ENCODE results near the gene MRPL41.
"Not testable (repeated sequence)": the region's sequence is repeated elsewhere in the genome, so short reads cannot be mapped to it uniquely, and the experiment has no call there.

MRPL41 gene

DNA sequence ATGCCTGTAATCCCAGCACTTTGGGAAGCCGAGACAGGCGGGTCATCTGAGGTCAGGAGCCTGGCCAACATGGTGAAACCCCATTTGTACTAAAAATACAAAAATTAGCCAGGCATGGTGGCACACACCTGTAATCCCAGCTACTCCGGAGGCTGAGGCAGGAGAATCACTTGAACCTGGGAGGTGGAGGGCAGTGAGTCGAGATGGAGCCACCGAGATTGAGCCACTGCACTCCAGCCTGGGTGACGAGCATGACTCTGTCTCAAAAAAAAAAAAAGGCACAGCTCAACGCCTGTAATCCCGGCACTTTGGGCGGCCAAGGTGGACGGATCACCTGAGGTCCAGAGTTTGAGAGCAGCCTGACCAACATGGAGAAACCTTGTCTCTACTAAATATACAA, 2.0 kb downstream of the MRPL41 start:
- DNase-seq = not testable (repeated sequence)

DNA sequence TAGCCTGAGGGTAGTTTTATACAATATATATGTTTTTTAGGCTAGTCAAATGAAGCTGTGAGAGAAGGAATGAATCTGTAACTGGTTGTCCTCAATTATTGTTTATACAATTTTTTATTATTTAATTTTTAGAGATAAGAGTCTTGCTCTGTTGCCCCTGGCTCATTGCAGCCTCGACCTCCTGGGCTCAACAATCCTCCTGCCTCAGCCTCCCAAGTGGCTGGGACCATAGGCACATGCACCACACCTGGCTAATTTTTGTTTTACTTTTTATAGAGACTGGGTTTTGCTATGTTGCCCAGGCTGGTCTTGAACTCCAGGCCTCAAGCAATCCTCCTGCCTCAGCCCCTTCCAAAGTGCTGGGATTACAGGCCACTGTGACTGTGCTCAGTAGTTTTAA, 2.7 kb downstream of the MRPL41 start:
- no peak for DNase-seq

DNA sequence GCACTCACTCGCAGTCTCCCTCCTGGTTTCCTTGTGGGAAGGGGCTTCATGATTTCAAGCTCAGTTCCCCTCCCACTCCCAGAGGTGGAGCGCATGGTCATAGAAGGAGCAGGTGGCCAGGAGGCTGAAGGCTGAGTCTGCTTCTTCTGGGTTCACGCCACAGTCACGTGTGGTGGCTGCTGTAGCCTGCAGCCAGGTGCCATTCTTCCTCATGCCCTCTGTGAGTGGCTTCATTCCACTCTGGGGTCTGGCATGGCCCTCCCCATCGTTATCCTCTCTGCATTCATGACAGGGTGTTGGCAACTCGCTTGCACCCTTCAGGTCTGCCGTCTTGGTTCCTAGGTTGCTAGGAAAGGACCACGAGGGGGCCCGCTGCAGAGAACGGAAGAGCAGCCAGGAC, 3.5 kb downstream of the MRPL41 start:
- no peak for DNase-seq

DNA sequence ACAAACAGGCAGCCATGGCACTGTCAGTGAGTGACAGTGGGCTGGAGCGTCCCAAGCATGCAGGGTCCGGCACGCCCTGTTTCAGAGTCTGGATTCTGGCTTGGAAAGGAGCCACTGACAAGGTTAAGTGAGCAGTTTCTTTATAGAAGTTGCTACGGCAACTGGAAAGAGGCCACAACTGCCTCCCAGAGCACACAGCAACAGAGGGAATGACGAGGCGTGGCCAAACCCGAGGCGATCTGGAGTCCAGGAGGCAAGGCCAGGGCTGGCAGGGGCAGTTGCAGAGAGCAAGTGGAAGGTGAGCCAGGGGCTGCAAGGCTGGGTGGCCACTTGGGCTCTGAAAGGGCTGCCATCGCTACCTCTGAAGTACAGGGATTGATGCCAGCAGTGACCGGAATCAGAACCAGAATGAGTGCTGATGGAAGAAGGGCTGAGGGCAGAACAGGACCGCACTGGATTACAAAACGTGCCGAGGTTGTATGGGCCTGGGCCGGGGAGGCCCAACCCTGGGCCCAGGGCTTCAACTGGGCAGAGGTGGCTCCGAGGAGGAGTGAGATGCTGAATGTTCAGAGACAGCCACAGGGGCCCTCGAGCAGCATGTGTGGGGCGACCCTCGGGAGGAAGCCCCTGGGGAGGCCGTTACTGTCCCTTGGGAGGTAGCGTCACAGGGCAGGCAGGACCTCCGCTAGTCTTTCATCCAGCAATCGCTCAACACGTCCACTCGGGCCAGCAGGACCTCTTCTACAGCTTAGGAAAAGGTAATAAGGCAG, 4.6 kb downstream of the MRPL41 start:
- no peak for DNase-seq

DNA sequence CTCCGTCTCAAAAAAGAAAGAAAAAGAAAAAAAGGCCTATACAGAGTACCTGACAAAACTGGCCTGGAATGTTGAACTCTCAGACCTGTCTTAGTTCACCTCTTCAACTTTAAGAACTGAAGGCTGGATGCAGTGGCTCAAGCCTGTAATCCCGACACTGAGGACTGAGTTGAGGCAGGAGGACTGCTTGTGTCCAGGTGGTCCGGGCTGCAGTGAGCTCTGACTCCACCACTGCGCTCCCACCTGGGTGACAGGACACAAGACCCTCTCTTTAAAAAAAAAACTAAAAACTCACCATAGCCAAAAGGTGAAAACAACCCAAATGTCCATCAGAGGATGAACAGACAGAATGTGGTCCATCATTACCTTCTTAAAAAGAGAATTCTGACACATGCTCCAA, 6.4 kb downstream of the MRPL41 start:
- DNase-seq = no peak

DNA sequence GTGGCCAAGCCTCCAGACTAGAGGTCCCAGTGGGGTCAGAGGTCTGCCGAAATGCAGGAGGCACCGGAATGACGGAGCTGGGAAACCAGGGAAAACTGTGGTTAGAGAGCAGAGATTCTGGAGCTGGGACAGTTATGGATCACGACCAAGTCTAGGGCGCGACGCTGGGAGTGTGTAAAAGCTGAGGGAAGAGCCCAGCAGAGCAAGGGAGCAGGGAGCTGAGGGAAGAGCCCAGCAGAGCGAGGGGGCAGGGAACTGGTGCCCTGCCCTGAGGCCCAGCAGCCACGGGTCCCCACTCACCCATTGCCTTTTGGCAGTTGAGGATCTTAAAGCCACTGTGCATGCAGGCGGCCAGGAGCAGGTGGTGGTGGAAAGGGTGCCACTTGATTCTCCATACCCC, 12.5 kb downstream of the MRPL41 start:
- DNase-seq = no peak

DNA sequence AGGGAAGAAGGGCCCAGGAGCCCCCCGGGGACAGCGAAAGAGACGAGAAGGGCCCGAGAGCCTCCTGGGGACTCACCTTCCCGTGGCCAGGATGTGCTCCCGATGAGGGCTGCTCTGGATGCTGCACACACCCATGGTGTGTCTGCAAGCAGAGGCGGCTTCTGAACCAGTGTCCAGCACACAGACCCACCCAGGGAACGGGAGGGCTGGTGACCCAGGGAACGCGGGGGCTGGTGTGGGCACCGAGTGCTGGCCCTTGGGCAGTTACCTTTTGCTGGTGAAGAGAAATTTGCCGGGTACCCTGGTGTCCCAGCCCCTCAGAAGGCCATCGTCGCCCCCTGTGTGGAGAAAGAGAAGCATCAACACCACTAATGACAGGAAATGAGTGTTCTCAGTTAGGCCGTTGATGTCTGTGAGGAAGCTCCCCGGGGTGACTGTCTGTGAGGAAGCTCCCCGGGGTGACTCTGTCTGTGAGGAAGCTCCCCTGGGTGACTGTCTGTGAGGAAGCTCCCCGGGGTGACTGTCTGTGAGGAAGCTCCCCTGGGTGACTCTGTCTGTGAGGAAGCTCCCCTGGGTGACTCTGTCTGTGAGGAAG, 13.2 kb downstream of the MRPL41 start:
- no peak for DNase-seq

DNA sequence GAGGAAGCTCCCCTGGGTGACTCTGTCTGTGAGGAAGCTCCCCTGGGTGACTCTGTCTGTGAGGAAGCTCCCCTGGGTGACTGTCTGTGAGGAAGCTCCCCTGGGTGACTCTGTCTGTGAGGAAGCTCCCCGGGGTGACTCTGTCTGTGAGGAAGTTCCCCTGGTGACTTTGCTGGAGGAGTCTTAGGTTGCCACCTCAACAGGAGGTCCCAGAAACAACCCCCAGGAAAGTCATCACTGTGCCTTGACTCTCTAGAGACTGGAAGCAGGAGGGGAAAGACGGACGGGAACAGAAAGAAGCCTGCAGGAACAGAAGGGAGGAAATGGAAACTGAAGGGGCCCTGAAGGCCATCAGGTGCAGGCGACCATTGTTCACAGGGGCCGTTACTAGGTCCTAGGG, 16.8 kb downstream of the MRPL41 start:
- not testable (repeated sequence) for DNase-seq

DNA sequence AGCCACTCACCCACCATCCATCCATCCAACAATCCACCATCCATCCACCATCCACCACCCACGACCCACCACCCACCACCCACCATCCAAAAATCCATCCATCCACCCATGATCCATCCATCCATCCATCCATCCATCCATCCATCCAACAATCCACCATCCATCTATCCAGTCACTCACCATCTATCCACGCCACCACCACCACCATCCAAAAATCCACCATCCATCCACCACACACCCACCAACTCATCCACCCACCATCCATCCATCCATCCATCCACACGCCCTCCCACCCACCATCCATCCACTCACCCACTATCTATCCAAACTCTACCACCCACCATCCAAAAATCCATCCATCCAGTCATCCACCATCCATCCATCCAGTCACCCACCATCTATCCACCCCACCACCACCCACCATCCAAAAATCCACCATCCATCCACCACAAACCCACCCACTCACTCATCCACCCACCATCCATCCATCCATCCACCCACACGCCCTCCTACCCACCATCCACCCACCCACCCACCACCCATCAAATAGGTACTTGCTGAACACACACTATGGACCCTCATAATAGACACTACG, 18.0 kb downstream of the MRPL41 start:
- no peak for DNase-seq

DNA sequence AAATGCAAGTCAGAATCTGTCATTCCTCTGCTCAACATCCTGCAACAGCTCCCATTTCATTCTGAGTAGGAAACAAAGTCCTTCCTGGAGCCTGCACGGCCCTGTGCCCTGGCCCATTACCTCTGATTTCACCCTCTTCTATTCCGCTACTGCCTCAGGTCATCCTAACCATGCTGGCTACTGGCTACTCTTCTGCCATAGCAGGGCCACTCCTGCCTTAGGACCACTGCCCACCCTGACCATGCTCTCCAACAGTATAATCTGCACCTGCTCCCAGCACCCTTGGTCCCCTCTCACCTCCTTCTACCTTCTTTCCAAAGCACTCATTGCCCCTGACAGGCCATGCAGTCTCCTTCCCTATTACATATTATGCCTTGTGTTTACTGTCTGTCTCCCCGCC, 18.9 kb downstream of the MRPL41 start:
- DNase-seq = no peak

DNA sequence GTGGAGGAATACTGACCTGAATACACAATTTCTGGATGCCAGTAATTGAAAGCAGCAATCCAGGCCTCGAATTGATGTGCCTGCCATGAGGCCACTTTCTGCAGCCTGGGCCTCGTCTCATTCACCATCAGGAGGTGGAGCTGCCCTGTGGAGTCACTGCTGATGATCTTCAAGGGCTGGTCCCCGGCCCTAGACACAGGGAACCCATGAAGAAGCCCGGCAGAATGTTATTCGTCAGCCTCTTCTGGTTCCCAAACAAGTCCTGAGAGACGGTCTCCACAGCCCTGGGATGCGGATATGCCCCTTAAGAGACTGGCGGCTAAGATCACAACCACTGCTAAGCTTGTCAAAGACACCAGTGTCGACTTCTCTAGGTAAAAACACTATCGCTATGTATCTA, 22.5 kb downstream of the MRPL41 start:
- DNase-seq = no peak

DNA sequence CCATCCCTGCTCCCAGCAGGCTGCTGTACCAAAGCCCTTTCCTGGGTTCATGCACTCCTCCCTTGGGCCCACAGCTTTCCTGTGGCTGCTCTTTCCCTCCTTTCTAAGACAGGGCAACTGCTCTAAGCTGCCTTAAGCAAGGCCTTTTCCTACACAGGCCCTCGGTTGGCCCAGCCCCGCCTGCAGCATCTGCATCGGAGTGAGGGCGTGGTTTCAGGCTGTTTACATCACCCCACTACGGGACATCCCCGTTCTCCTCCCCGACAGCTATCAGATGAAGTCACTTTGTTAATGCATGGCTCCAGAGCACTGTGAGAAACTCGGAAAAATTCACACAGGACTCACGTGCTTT, 23.7 kb downstream of the MRPL41 start:
- DNase-seq = no peak

DNA sequence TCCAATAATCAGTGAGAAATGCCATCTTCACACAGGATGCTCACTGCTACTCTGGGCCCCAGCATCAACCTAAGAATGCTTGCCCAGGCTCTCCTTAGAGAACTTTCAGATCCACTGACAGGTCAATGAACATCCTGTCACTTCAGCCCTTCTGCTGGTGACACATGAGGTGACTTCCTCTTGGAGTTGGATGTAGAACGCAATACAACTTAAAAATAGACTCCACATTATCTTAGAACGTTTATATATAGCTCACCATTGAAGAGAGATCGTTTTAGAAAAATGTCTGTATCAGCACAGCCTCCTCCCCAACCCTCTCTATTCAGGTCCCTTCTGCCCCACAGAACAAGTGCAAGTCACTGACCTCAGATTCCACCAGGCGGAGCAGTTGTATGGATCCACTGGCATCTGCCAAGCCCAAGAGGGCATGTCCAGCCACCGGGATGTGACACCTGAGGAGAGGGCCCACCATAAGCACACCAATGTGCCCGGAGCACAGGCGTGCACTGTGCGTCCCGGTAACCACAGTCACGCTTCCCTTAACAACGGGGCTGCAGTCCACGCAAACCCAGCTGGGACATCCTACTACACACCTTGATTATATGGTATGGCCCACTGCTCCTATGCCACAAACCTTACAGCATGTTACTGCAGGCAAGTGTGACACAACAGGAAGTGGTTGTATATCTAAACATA, 24.2 kb downstream of the MRPL41 start:
- DNase-seq = no peak

DNA sequence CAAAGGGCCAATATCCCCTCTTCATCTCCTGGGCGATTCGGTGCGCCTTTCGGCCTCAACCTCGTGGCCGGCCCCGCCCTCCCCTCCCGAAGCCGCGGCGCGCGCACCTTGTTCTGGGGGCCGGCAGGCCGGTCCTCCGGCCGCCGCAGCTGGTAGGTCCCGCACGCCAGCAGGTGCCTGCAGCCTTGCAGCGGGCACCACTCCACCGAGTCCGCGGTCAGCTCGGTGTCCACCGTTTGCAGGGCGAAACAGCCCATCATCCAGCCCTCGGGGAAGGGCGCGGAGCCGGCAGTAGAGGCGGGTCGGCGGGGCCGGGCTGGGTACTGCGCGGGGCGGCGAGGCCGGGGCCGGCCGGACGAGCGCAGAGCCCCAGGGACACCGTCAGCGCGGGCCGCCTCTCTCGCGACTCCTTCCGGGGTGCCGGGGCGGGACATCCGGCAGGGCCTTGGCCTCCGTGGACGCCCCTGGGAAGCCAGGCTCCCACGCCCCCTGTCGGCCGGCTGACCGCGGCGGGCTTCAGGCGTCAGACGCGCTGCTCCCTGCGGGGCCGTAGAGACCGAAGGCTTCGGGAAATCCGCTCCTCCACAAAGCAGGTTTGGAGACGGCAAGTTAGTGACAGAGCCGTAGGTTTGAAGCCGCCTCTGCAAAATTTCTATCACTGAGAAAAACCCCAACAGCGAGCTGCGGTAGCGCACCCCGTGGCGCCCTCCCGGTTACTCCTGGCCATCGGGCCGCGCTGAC, 27.0 kb downstream of the MRPL41 start, which contains the start of gene DPH7:
TSS of gene DPH7 (minus strand) at position 408 of the 741 bp plus-strand sequence. CDS start at position 260, 148 bp downstream.
- DNase-seq = peak; percentile 96

DNA sequence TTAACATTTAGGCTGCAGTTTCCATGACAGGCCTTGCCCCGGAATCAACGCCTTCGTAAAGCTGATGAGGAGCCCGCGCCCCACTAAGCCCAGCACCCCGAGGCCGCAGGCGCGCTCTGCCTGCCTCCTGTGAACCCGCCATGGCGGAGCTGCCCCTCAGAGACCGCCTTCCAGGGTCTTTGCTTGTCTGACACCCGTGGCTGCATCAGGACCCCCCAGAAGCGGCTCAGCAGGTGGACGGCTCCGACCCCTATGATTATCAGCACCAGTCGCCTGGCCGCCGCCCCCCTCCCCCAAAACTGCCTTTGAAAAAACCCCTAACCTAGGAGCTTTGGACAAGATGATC, 27.6 kb downstream of the MRPL41 start:
- no peak for DNase-seq

DNA sequence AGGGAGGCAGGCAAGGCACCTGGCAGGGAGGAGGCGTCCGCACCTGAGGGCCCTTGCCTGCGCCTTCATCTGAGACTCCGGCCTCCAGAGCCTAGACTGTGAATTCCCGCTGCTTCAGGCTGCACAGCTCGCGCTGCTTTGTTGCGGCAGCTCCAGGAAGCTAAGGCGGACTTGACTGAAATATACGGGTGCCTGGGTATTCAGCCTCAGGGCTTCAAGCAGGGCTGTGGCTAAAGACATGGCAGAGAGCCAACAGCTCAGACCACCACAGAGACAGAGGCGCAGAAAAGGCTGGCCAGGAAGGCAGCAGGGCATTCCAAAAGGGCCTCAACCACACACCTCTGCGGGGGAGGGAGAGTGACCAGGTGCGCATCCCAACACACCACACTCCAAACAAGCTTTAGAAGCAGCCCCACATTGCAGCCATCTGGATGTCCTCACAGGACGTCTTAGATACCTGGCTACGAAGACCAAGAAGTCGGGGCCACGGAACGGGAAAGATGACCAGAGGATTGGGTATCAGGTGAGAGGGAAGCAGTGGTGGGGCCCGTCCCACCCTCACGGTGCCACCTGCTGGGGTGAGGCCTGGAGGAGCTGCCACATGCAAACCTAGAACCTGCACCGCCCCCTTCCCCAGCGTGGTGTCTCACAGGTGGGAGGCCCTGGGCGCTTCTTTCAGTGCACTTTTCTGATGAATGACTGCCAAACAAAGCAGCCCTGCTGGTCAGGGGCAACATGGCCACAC, 28.7 kb downstream of the MRPL41 start:
- DNase-seq = no peak

DNA sequence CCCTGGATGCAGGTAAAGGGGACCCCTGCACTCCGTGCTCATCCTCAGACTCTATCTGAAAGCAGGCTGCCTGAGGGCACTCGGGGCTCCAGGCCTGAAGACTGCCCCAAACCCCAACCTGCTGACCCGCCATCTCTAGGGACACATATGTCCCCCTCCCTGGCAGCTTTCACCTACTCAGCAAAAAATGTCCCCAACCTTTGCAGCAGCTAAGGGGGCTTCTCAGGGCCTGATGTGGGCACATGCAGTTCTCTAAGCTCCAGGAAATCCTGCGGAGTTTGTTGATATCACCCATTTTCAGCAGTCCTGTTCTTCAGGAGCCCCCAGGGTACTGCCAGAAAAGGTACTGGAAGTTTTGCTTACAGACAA, 29.3 kb downstream of the MRPL41 start:
- no peak for DNase-seq

DNA sequence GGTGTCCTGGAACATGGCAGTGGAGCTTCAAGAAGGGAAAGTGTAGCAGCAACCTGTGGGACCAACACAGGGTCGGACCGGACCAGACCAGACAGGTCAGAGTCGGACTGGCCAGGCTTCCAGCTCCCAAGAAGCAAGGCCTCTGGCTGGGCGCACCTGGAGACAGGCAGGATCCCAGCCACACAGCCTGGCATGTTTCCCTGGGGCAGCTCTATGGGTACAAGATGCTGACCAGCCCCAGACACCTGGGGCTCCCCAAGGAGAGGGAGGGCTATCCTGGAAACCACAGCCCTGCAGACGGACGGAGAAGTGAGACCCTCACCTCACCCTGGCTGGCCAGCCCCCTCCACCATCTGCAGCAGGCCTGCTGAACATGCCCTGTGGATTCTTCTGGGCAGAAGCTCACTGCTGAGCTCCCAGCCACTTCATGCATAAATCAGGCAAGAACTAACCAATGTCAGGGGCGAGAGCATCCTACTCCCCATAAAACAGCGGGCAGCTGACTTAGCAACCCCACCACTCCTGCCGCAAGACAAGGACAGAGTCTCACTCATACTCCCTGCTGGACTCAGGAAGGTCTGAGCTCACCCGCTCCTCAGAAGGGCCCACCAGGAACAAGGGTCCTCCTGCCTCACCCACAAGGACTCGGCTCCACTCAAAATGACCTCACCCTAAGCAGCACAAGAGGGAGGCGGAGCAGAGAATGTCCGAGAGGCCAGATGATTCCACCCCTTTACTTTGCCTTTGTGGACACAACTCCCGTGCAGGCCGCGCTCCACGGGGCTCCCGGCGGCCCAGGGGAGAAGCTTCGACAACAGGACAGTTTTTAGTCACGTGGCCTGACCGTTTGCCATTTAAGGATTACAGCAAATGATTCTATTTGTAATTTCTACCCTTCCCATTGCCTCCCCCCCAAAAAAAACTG, 29.9 kb downstream of the MRPL41 start:
- no peak for DNase-seq

DNA sequence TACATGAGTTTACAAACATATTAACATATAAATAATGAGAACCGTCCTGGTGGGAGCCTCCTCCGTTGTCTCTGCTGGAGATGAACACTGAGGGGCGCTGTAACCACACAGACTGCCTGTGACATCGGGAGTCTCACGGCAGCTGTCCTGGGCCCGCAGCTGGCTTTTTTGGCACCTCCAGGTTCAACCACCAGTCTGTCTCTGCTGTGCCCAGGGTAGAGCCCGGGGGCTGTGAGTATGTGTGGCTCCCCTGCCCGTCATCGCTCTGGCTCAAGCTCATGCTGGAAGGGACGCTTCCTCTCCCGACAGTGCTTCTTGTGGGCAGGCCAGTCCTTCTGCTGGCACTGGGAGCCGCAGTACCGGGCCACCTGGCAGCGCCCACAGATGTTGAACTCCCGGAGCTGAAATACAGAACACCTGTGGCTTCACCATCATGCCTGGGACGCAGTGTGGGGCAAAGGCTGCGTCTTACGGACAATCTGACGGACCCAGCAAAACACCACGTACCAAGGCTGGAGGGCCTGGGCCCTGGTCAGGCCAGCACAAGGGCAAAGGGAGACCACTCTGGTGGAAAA, 30.7 kb downstream of the MRPL41 start:
- peak; percentile 63 for DNase-seq

DNA sequence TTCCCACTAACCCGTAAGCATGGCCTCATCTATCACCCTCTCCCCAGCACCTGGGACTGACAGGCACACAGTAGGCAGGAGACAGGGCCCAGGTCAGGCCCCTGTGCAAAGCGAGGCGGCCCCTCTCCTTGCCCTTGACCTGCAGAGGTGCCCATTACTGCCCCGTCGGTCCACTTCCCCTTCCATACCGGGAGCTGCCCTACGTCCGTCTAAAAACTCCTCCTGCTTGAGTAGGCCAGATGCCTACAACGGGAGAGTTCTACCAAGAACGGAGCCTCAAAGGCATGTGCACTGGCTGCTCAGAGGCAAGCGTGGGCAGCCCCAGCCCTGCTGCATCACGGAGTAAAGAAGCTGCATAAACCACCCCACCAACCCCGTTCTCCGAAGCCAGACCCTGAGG, 31.7 kb downstream of the MRPL41 start:
- DNase-seq = no peak

DNA sequence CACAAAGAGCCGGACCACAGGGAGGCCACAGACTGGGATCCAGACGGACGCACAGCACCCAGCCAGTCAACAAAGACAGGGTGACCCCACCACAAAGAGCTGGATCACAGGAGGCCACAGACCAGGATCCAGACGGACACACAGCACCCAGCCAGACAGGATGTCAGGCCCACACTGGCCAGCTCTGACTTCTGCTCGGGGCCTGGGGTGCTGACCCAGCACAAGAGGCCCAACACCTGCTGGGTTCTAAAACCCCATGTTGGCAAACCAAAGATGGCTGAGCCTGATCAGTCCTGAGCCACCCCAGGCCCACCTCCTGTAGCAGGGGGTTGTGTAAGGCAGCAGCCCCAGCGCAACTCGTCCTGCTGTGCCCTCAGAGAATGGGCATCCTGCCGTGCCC, 32.3 kb downstream of the MRPL41 start:
- DNase-seq = no peak
